Prostate gland (tissue), 2 donors: ENCODE measurements around the gene SH3BP4. TPM values are rescaled to one million over a fixed set of nuclear protein-coding genes. Genes with fewer than 3 reads are reported as not detected.

ENCODE experiments used
- DNase-seq: peaks from one replicate; pipeline ENCODE4 v3.0.0-alpha.2; 2019; ENCODE audit warnings: low spot score
- H3K27ac ChIP-seq, 2 donors: fragments of 200-600 bp; sonication (generic); 2 replicates each; pipeline ENCODE4 v1.5.1; 2017 to 2019
- H3K27me3 ChIP-seq: fragments of 200-600 bp; sonication (generic); replicated peaks from 2 replicates; pipeline ENCODE4 v1.5.1; 2019; ENCODE audit not compliant: insufficient read depth
- H3K36me3 ChIP-seq, 2 donors: fragments of 200-600 bp; sonication (generic); 1 replicate in 1 of 2; 2 replicates in 1 of 2; pipeline versions ENCODE4 v1.5.1 to v1.8.1; 2017 to 2019
- H3K4me1 ChIP-seq: fragments of 200-600 bp; sonication (generic); replicated peaks from 2 replicates; pipeline ENCODE4 v1.5.1; 2019
- H3K4me3 ChIP-seq, 2 donors: fragments of 200-600 bp; sonication (generic); 2 replicates each; pipeline ENCODE4 v1.5.1; 2017 to 2019
- H3K9me3 ChIP-seq: fragments of 200-600 bp; sonication (generic); 2 replicates; pipeline ENCODE4 v1.5.1; 2017
- CTCF ChIP-seq, 4 experiments: fragments of 200-600 bp in 2 of 4; fragments of 450-650 bp in 2 of 4; sonication (generic) in 2 of 4; IDR thresholded peaks; 1 replicate in 3 of 4; 2 replicates in 1 of 4; pipeline ENCODE4 v1.5.1; 2016 to 2019; ENCODE audit warnings: antibody characterized with exemption in 4 of 4, mild to moderate bottlenecking in 2 of 4, moderate library complexity in 2 of 4
- POLR2A ChIP-seq: fragments of 450-650 bp; IDR thresholded peaks from one replicate; pipeline ENCODE4 v1.6.1; 2016; ENCODE audit warnings: antibody characterized with exemption, mild to moderate bottlenecking
- POLR2AphosphoS5 ChIP-seq: sonication (generic); formaldehyde crosslinking; IDR thresholded peaks from one replicate; pipeline ENCODE4 v1.6.1; 2017; ENCODE audit warnings: antibody characterized with exemption
- WGBS: methylation state at CpG from one replicate; pipeline ENCODE4 v1.1.5; 2018; 5-methylcytosine and 5-hydroxymethylcytosine counted together
- intact Hi-C: fragments of 100-400 bp; cut with DNase I; formaldehyde crosslinking; loops from one replicate; pipeline ENCODE4 v1.14.2; 2022
- total RNA-seq, 2 donors: library from RNA; depleted of rRNA; stranded (reverse); fragments of >200 nt; gene quantifications; one replicate each; pipeline ENCODE4 v1.1.0, GENCODE V29; 2016

SH3BP4 gene
- total RNA-seq, 2 donors from 2014 or later: 86.7 to 134 TPM

- no peak for DNase-seq
- Histone ChIP-seq H3K4me3 (no peak overlapping the region), H3K9me3 (no peaks in the 10 kb centered on the region), H3K27me3 (no peaks in the 10 kb centered on the region), H3K36me3 (no peaks in the 10 kb centered on the region), H3K4me1 (peaks cover 10% of the 10 kb centered on the region), H3K27ac (no peak overlapping the region)
- intact Hi-C loops: no loop called here
- WGBS: 84% methylated on average over 16 of the region's 16 CpGs
- TF ChIP-seq POLR2A: no peak
- TF ChIP-seq CTCF (IDR thresholded peaks at IDR 0.05): no peak
- TF ChIP-seq POLR2AphosphoS5: no peak
These were observed 80.0 kb downstream of the SH3BP4 start for GRCh38 chr2:235031686-235032373.

GRCh38 chr2:235032466-235032865 lies 80.6 kb downstream of the SH3BP4 start:
- intact Hi-C loops: no loop called here
- no peak overlapping the region for H3K27ac ChIP-seq
- WGBS: 86% methylated on average over 16 of the region's 16 CpGs
- H3K4me1 ChIP-seq: peaks cover 10% of the 10 kb centered on the region
- no peaks in the 10 kb centered on the region for H3K9me3 ChIP-seq
- no peaks in the 10 kb centered on the region for H3K27me3 ChIP-seq
- no peaks in the 10 kb centered on the region for H3K36me3 ChIP-seq
- H3K4me3 ChIP-seq: no peak overlapping the region
- no peak for TF ChIP-seq CTCF (IDR thresholded peaks at IDR 0.05)
- no peak for TF ChIP-seq POLR2A
- no peak for TF ChIP-seq POLR2AphosphoS5
- DNase-seq: no peak

GRCh38 chr2:235032949-235033348 lies 81.1 kb downstream of the SH3BP4 start:
- TF ChIP-seq CTCF (IDR thresholded peaks at IDR 0.05): no peak
- TF ChIP-seq POLR2A: no peak
- no peak for TF ChIP-seq POLR2AphosphoS5
- Histone ChIP-seq H3K9me3 (no peaks in the 10 kb centered on the region), H3K4me3 (no peak overlapping the region), H3K36me3 (no peaks in the 10 kb centered on the region), H3K27ac (no peak overlapping the region), H3K27me3 (no peaks in the 10 kb centered on the region), H3K4me1 (peaks cover 5% of the 10 kb centered on the region)
- intact Hi-C loops: no loop called here
- no peak for DNase-seq
- WGBS: 93% methylated on average over 10 of the region's 10 CpGs

GRCh38 chr2:235034265-235035118 lies 82.7 kb downstream of the SH3BP4 start:
- no peaks in the 10 kb centered on the region for H3K9me3 ChIP-seq
- no peak overlapping the region for H3K27ac ChIP-seq
- 93% methylated on average over 30 of the region's 30 CpGs for WGBS
- H3K4me3 ChIP-seq: no peak overlapping the region
- intact Hi-C loops: no loop called here
- no peaks in the 10 kb centered on the region for H3K27me3 ChIP-seq
- no peak for DNase-seq
- no peaks in the 10 kb centered on the region for H3K4me1 ChIP-seq
- TF ChIP-seq POLR2AphosphoS5: no peak
- TF ChIP-seq CTCF (IDR thresholded peaks at IDR 0.05): no peak
- no peak for TF ChIP-seq POLR2A
- H3K36me3 ChIP-seq: no peaks in the 10 kb centered on the region
